HG02610 (cell line): ENCODE data around the gene PLSCR1.
"Not testable (repeated sequence)": the region's sequence is repeated elsewhere in the genome, so short reads cannot be mapped to it uniquely, and the experiment has no call there.

Experiments used
- ATAC-seq: cut with Tn5 transposase; IDR thresholded peaks from one replicate; pipeline ENCODE4 v1.9.1; 2021; ENCODE audit warnings: mild to moderate bottlenecking, moderate library complexity; ENCODE audit not compliant: unreplicated experiment

PLSCR1 gene

GRCh38 chr3:146550743-146551510 lies 6.5 kb upstream of the PLSCR1 start:
- ATAC-seq = peak; percentile 92

GRCh38 chr3:146550070-146550615 lies 5.7 kb upstream of the PLSCR1 start:
- no peak for ATAC-seq

- no peak for ATAC-seq
Measured at GRCh38 chr3:146547235-146547835, 2.9 kb upstream of the PLSCR1 start.

- ATAC-seq = no peak
Measured at GRCh38 chr3:146546366-146546965, 2.1 kb upstream of the PLSCR1 start.

GRCh38 chr3:146544929-146545528 lies 622 bp upstream of the PLSCR1 start:
- ATAC-seq = no peak

GRCh38 chr3:146543461-146544001 lies 876 bp downstream of the PLSCR1 start:
- peak; percentile 0 for ATAC-seq

- no peak for ATAC-seq
Measured at GRCh38 chr3:146542978-146543377, 1.4 kb downstream of the PLSCR1 start.

GRCh38 chr3:146542179-146542578 lies 2.2 kb downstream of the PLSCR1 start:
- peak; percentile 12 for ATAC-seq

GRCh38 chr3:146540978-146541377 lies 3.4 kb downstream of the PLSCR1 start:
- ATAC-seq = no peak

GRCh38 chr3:146540236-146540635 lies 4.2 kb downstream of the PLSCR1 start:
- peak; percentile 23 for ATAC-seq

GRCh38 chr3:146539315-146539714 lies 5.1 kb downstream of the PLSCR1 start:
- no peak for ATAC-seq

GRCh38 chr3:146537603-146538002 lies 6.8 kb downstream of the PLSCR1 start:
- ATAC-seq = no peak

GRCh38 chr3:146536681-146537080 lies 7.7 kb downstream of the PLSCR1 start:
- no peak for ATAC-seq

GRCh38 chr3:146532406-146532805 lies 12.0 kb downstream of the PLSCR1 start:
- ATAC-seq = no peak

GRCh38 chr3:146530609-146531008 lies 13.8 kb downstream of the PLSCR1 start:
- no peak for ATAC-seq

GRCh38 chr3:146529021-146529420 lies 15.4 kb downstream of the PLSCR1 start:
- ATAC-seq = no peak

- no peak for ATAC-seq
Measured at GRCh38 chr3:146524961-146525360, 19.4 kb downstream of the PLSCR1 start.

- ATAC-seq = no peak
Measured at GRCh38 chr3:146523531-146523930, 20.9 kb downstream of the PLSCR1 start.

GRCh38 chr3:146522174-146523158 lies 21.9 kb downstream of the PLSCR1 start:
- ATAC-seq = not testable (repeated sequence)

- ATAC-seq = no peak
Measured at GRCh38 chr3:146521394-146521793, 23.0 kb downstream of the PLSCR1 start.
